ENCODE data around the gene TP73.
A peak's percentile ranks its signal among the peaks of the same experiment; 100 is the strongest.

TP73 gene

GRCh38 chr1:3651930-3652547 is at the start of gene TP73:
TSS of gene TP73 (plus strand) at chr1:3652516. CDS start at chr1:3682366, 29,850 bp downstream.
- DNase-seq: peak; percentile 66

GRCh38 chr1:3603156-3603555 is 49.2 kb upstream of the TP73 start:
- DNase-seq: no peak

GRCh38 chr1:3603571-3604467 is 48.5 kb upstream of the TP73 start:
- DNase-seq: no peak

- no peak for DNase-seq
Measured at GRCh38 chr1:3604468-3604974, 47.8 kb upstream of the TP73 start.

GRCh38 chr1:3604997-3605823 is 47.1 kb upstream of the TP73 start:
- no peak for DNase-seq

GRCh38 chr1:3606779-3607702 is 45.3 kb upstream of the TP73 start:
- no peak for DNase-seq

- DNase-seq: no peak
Measured at GRCh38 chr1:3607703-3608065, 44.6 kb upstream of the TP73 start.

GRCh38 chr1:3608154-3608553 is 44.2 kb upstream of the TP73 start:
- DNase-seq: no peak

- DNase-seq: no peak
Measured at GRCh38 chr1:3609016-3609768, 43.1 kb upstream of the TP73 start.

GRCh38 chr1:3609769-3610526 is 42.4 kb upstream of the TP73 start:
- DNase-seq: no peak

GRCh38 chr1:3610527-3611169 is 41.7 kb upstream of the TP73 start:
- DNase-seq: peak; percentile 14

GRCh38 chr1:3611170-3612019 is 40.9 kb upstream of the TP73 start, which contains the start of gene MEGF6:
TSS of gene MEGF6 (minus strand) at chr1:3611508. CDS start at chr1:3611268, 240 bp downstream.
- DNase-seq: peak; percentile 91

- DNase-seq: no peak
Measured at GRCh38 chr1:3612123-3612522, 40.2 kb upstream of the TP73 start.

GRCh38 chr1:3614755-3615742 is 37.3 kb upstream of the TP73 start:
- DNase-seq: no peak

- no peak for DNase-seq
Measured at GRCh38 chr1:3616861-3617260, 35.5 kb upstream of the TP73 start.

GRCh38 chr1:3617806-3618345 is 34.4 kb upstream of the TP73 start:
- DNase-seq: no peak

GRCh38 chr1:3618531-3618880 is 33.8 kb upstream of the TP73 start:
- DNase-seq: no peak

Data from NCI-H1105 (cell line).